ENCODE results near the gene EXTL1.
A peak's percentile ranks its signal among the peaks of the same experiment; 100 is the strongest.

The EXTL1 gene

GRCh38 chr1:26025517-26025916 is 3.9 kb downstream of the EXTL1 start:
- DNase-seq = no peak

DNA sequence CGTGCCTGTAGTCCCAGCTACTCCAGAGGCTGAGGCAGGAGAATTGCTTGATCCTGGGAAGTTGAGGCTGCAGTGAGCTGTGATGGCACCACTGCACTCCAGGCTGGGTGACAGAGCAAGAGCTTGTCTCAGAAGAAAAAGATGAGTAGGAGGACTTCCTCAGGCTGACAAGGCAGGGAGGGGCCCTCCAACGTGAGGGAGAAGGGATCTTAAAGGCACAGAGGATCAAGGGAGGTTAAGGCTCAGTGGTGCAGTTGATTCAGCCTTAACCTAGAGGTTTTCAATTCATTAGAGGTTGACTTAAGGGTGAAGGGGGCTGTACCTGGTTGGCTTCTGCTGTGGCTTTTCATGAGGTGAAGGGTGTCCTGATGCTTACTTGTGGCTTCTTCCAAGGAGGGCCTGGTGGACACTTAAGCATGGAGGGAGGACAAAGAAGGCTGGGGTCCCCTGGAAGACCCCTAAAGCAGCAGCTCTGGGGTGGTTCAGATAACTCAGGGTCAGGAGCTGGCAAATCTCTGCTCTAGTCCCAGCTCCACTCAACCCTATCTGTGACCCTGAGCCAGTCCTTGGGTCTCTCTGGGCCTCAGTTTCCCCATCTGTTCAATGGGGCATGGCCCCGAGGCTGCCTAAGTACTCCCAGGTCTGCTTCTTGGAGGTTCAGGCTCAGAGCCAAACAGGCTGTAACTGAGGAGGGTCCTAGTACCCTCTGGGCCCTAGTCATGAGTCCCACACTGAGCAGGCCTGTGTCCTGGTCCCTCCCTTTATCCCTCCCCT is 6.3 kb downstream of the EXTL1 start:
- DNase-seq = no peak

- DNase-seq = no peak
Measured at GRCh38 chr1:26028490-26028980, 7.0 kb downstream of the EXTL1 start.

GRCh38 chr1:26029054-26029863 is 7.7 kb downstream of the EXTL1 start:
- DNase-seq = no peak

GRCh38 chr1:26029864-26030481 is 8.4 kb downstream of the EXTL1 start:
- no peak for DNase-seq

GRCh38 chr1:26031196-26031595 is 9.6 kb downstream of the EXTL1 start:
- no peak for DNase-seq

DNA sequence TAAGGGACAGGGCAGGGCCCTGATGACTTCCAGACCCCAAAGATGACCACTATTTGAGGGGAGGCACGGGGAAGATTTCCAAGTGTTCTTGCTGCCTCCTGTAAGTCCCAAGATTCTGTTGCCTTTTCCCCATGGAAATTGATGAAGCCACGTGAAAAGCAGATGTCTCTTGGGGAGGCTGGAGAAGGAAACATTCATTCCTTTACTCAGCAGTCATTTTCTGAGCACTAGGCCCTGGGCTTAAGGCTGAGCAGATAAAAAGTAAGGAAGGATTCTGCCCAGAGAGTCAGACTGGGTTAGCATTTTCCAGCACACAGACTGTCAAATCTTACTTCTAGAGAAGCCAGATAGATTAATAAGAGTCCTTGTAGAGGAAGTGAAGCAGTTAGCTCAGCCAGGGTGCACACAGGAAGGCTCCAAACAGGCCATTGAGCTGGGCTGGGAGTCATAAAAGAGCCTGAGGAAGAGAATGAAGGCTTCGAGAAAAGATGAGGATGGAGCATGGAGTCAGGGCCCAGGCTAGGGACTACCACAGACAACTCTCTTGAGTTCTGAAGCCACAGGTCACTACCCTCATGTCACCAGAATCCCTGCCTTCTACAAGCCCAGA is 10.1 kb downstream of the EXTL1 start:
- no peak for DNase-seq

- DNase-seq = no peak
Measured at GRCh38 chr1:26032656-26033357, 11.2 kb downstream of the EXTL1 start.

DNA sequence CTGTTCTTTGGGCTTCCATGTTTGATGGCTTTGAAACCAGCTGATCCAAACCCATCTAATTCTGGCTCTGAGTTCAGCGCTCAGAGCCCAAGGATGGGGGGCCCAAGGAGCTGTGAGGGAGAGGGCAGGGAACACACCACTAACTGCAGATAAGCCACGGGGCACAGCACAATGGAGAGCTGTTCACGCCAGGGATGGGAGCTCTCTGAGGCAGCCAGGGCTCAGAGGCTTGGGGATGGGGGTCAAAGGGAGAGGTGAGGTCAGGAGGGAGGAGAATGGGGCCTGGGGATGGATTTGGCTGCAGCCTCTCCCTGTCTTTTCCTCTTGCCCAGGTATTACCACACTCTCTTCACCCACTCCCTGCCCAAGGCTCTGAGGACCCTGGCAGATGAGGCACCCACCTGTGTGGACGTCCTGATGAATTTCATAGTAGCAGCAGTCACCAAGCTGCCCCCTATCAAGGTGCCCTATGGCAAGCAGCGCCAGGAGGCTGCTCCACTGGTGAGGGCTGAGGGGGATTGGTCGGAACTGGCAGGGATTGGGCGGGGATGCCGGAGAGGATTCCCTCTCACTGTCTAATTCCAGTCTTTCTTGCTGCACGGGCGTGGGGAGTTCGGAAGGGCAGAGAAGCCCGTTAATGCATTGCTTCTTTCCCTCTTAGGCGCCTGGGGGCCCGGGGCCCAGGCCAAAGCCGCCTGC is 13.1 kb downstream of the EXTL1 start:
- DNase-seq = peak in 1 of 2 experiments; percentile 11

DNA sequence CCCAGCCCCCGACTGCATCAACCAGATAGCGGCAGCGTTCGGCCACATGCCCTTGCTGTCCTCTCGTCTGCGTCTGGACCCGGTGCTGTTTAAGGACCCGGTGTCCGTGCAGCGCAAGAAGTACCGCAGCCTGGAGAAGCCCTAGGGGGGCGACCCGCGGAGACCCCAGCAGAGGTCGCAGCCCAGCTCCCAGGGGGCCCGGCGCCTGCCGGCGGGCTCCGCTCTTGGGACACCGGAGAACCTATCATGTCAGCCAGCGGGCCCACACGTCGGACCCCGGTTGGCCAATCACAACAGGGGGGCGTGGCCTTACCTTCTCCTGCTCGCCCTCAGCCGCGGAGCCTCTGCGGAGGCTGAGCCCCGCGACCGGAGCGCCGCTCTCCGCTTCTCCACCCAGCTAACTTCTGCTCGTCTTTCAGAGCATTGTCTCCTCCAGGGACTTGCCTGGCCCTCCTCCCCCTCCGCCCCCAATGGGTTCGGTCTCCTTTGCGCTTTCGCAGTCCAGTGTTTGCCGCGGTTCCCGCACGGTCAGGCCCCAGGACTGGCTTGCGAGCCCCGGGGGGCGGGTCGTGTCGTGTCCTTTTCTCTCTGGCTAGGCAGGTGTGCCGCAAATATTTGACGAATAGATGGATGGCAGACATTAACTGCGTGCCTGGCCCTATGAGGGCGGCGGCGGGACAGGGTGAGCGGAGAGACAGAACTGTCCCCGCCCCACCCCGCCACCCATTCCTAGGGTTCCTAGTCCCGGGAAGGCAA is 13.8 kb downstream of the EXTL1 start:
- peak; percentile 93 to 96 for DNase-seq

DNA sequence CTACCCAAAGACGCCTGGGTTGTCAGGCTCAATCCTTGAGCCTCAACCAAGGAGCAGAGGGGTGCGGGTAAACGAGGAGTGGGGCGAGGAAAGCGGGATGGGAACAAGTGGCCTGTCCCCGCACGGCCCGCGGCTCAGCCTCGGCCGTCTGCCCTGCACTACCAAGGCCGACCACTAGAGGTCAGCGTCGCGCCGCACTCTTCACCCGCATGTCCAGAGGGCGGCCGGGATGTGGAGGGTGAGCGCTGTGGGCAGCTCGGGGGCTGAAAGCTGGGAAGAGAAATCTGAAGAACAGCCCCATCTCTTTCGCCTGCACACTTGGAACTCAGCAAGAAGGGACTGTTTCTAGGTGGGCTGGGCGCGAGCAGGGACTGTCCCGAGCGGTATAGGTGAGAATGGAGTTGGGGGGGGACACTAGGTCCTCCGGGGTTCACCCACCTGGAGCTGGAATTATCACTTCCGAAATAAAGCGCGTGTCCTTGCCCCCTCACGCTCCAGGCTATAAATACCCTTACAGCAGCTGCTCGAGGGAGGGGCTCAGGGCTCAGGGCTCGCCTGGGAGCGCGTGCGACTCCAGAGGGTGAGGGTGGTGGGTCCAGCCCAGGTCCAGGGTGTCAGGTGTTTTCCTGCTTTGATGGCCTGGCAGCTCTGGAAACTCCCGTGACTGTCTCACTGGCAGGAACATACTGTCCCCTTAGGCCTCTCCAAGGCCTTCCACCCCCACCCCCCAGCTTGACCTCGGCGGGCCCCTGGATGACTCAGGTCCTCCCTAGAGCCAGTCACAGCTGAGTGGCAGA is 14.6 kb downstream of the EXTL1 start:
- DNase-seq = peak; percentile 82 to 86

- no peak for DNase-seq
Measured at GRCh38 chr1:26036756-26037281, 15.2 kb downstream of the EXTL1 start.

GRCh38 chr1:26037904-26038303 is 16.3 kb downstream of the EXTL1 start:
- DNase-seq = no peak

DNA sequence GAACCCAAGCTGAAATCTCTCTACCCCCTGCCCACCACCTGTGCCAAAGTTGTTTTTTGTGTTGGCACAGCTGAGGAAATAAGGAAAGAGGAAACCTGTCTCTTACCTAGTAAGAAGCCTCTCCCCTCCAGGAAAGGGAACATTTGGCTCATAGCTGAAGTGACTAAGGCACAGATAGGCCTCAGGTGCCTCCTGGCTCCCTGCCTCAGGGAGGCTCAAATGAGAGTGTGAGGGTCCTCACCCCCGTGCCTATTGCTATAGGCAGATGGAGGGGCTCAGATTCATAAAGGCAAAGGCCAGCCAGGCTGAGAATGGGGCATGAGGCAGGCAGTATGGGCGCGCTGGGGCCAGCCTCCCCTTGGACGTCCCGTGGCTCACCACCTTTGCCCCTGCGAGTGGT is 16.9 kb downstream of the EXTL1 start:
- no peak for DNase-seq

DNA sequence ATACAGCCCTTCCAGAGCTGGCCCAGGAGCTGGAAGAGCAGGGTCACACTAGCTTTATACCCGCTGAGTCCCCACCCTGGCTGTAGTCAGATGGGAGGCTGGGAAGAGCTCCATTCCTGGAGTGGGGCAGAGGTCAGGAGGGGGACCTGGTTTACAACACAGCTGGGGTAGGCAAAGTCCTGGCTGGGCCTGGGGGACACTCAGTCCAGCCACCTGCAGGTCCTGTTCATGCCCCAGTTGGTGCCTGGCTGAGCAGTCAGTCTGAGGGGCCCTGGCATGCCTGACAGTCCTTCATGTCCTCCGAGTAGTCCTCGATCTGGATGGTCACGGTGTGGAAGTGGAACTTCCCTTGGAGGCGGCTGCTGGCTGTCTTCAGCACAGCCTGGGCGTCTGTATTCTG is 17.3 kb downstream of the EXTL1 start:
- DNase-seq = no peak

DNA sequence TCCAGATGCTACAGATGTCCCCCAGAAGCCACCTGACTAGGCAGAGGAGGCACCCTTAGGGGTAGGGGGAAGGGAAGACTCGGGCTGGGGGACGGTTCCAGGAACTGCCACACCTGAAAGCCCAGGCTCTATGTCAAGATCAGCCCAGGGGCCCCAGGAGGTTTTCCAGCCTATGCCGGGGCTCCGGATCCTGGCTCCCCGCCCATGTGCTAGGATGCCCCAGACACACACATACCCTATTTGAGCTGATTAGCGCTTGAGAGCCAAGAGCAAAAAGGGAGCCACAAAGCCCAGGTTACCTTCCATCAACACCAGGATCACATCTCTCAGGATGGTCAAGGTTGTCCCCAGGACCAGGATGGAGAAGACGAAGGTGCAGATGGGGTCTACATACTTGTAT is 19.8 kb downstream of the EXTL1 start:
- DNase-seq = no peak

- DNase-seq = no peak
Measured at GRCh38 chr1:26041978-26042377, 20.4 kb downstream of the EXTL1 start.

GRCh38 chr1:26043765-26044164 is 22.2 kb downstream of the EXTL1 start:
- DNase-seq = no peak

- no peak for DNase-seq
Measured at GRCh38 chr1:26044414-26044813, 22.8 kb downstream of the EXTL1 start.

Data from activated CD4-positive, alpha-beta T cell treated with anti-CD3 and anti-CD28 coated beads, Interleukin-2, amount 50 U/mL, for 48 hours (primary cell).